Measurements from ENCODE around the gene ADAM8. TPM values are rescaled to one million over a fixed set of nuclear protein-coding genes. Genes with fewer than 3 reads are reported as not detected.
"Not testable (repeated sequence)": the region's sequence is repeated elsewhere in the genome, so short reads cannot be mapped to it uniquely, and the experiment has no call there.

The ADAM8 gene
- total RNA-seq, 2 donors from 2014 or later, result 2.3 to 3.8 TPM

DNA sequence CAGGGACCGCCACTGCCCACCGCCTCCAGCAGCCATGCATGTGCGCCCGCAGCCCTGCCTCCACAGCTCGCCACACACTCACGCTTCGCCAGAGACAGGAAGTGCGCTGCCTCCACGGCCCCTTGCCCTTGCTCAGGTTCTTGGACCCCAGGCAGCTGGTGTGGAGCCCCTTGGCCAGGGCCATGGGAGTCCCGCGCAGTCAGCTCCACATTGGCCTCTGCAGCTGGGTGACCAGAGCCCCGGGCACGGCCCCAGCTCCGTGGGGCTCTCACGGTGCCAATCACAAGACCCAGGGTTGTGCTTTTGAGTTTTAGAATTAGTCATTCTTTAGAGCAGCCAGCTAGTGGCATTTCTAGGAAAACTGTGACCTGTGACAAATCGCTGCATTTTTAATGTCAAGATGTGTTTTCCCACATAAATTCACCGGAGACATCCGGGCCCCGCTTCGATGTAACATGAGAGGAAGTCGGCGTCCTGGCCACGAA, 50.9 kb downstream of the ADAM8 start:
- intact Hi-C loops (cut with DNase I), result no loop called here
- DNase-seq (no peak), ATAC-seq (no peak)

DNA sequence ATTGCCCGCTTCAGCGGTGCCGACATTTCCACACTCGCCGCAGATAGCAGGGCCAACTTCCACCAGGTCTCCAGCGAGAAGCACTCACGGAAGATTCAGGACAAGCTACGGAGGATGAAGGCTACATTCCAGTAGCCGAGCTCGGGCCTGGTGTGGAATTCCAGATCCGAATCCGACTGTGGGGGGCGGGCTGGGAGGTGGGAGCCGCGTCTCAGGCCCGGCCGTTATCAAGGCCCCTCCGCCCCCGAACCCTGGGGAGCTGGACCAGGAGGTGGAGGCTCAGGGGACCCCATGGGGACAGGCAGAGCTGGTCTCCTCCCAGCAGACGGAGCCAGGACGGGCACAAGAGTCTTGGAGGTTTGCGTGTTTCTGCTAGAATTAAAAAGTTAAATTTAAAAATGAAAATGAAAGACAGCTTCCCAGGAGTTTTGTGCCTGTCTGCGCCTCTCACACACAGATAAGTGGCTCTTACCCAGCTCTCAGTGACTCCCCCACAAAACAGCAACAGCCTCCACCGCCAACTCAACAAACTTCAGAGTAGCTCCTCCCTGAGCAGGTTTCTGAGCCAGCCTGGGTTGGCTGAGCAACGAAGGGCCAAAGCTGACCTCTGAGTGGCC, 51.8 kb downstream of the ADAM8 start:
- ATAC-seq, result peak; percentile 52 to 92
- intact Hi-C loops (cut with DNase I), result no loop called here

DNA sequence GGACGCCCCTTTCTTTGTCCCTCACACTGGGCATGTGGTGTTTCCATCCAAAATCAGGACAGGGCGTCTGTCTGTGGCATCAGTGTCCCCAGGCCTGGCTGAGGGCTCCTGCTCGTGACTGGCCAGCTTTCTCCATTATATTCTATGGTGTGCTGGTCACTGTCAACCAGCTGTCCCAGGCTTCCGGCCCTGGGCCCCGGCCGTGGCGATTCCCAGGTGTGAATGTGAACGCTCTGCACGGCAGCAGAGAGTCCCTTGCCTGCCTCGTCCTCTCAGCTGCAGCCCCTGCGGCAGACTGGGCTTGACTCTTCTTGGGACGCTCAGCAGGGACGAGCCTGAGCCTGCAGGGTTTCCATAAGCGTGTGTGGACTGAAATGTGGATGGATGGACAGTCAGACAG, 52.6 kb downstream of the ADAM8 start:
- ATAC-seq, result no peak
- intact Hi-C loops (cut with DNase I), result no loop called here
- DNase-seq, result no peak

More for the DNA sequence above, 51.8 kb downstream of the ADAM8 start:
- DNase-seq, result no peak

DNA sequence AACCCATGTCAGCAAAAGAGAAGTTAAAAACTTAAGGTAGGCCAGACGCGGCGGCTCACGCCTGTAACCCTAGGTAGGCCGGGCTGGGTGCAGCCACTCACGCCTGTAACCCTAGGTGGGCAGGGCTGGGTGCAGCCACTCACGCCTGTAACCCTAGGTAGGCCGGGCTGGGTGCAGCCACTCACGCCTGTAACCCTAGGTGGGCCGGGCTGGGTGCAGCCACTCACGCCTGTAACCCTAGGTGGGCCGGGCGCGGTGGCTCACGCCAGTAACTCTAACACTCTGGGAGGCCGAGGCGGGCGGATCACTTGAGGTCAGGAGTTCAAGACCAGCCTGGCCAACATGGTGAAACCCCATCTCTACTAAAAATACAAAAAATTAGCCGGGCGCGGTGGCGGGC, 54.9 kb downstream of the ADAM8 start:
- DNase-seq; ATAC-seq; intact Hi-C loops (cut with DNase I): not testable (repeated sequence)

DNA sequence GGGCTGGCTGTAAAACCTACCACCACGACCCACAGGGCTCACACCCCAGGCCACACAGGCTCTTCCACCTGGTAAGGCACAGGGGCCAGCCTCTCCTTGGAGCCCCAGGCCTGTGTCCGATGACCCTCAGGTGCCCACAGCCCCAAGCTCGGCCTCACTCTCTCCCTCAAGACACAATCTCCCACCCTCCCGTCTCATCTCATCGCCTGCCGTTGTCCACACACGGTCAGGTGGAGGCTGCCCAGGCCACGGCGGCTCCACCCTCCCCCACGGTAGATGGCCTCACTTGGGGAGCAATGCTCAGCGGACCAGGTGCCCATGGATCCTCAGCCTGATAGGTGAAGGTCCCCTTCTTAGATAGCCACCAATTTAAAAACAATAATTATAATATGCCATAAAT, 55.3 kb downstream of the ADAM8 start:
- ATAC-seq (no peak), DNase-seq (no peak)
- intact Hi-C loops (cut with DNase I), result no loop called here

DNA sequence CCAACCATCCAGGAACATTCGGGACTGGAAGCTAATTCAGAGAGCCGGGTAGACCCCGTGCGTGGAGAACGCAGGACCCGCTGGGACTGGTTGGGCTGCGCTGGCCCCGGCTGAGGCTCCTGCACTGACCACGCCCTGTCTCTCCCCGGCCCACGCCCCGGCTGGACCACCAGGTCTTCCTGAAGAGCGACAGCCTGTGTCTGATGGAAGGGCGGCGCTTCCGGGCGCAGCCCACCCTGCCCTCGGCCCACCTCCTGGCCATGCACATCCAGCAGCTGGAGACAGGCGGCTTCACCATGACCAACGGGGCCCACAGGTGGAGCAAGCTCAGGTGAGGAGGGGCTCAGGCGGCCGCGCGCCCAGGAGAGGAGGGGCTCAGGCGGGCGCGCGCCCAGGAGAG, 56.9 kb downstream of the ADAM8 start:
- DNase-seq, result no peak
- intact Hi-C loops (cut with DNase I), result no loop called here

DNA sequence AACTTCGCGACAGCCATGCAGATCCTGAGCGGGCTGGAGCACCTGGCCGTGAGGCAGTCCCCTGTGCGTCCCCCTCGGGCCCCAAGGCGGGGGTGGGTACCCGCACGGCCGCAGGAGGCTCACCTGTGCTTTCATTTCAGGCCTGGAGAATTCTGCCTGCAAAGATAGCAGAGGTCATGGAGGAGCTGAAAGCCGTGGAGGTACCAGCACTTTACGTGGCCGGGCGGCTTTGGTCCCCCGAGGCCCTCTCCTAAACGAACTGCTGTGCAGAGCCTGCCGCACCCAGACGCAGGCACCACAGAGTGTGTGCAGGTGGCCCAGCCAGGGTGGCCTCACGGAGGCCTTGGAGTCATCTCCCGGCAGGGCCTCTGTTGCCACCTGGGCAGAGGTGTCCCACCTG, 57.8 kb downstream of the ADAM8 start:
- ATAC-seq (no peak), DNase-seq (no peak)
- intact Hi-C loops (cut with DNase I), result no loop called here

More for the DNA sequence above, 56.9 kb downstream of the ADAM8 start:
- no peak for ATAC-seq

DNA sequence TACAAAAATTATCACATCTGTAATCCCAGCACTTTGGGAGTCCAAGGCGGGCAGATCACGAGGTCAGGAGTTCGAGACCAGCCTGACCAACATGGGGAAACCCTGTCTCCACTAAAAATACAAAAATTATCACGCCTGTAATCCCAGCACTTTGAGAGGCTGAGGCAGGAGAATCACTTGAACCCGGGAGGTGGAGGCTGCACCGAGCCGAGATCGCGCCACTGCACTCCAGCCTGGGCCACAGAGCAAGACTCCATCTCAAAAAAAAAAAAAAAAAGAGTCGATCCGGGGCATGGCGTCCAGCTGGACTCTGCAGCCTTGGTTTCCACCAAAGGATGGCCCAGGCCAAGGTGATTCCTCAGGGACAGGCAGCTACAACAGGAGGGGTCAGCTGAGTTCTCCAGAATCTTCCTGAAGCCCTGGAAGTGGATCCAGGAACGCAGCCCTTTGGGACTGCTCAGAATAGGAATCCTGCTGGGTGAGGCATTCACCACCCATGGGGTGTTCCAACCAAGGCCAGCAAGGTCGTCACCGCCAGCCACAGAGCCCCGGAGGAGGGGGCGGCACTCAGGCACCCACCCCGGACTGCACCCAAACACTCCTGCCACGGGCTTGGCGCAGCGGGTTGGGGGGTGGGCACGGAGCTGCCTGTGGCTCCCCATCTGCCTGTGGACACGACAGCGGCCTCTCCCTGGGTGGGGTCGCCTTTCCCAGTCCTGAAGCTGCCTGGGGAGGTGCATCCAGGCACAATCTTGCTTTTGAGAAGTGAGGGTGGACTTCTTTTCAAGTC, 58.7 kb downstream of the ADAM8 start:
- DNase-seq (no peak), ATAC-seq (no peak)
- intact Hi-C loops (cut with DNase I), result no loop called here

DNA sequence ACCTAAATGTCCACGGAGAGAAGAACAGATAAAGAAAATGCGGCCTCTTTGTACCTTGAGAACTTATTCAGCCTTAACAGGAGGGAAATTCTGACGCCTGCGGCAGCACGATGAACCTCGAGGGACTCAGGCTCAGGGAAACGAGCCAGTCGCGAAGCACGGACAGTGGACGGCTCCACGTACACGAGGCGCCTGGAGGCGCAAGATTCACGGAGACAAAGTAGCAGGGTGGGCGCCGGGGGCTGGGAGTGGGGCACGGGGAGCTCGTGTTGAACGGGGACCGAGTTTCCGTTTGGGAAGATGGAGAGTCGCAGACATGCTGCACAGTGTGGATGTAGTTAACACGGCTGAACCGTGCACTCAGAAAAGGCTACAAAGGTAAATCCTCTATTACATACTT, 59.9 kb downstream of the ADAM8 start:
- intact Hi-C loops (cut with DNase I), result no loop called here
- no peak for DNase-seq
- no peak for ATAC-seq

DNA sequence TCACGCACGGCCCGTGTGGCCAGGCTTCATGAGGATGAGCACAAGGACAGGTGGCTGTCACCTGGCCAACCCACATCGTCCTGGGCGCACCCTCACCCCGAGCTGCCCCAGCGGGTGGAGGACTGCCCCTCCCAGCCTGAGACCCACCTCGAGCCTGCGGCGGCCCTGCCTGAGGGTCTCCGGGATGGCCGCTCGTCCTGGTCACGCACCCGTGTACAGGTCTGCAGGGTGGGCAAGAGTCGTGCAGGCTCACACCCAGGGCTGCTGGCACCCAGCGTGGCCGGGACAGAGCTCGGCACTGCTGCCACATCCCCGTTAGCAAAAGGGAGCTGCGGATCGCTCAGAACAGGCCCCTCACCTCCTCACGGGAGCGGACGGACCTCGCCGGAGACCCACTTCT, 61.1 kb downstream of the ADAM8 start:
- intact Hi-C loops (cut with DNase I), result no loop called here
- ATAC-seq, result no peak
- no peak for DNase-seq

DNA sequence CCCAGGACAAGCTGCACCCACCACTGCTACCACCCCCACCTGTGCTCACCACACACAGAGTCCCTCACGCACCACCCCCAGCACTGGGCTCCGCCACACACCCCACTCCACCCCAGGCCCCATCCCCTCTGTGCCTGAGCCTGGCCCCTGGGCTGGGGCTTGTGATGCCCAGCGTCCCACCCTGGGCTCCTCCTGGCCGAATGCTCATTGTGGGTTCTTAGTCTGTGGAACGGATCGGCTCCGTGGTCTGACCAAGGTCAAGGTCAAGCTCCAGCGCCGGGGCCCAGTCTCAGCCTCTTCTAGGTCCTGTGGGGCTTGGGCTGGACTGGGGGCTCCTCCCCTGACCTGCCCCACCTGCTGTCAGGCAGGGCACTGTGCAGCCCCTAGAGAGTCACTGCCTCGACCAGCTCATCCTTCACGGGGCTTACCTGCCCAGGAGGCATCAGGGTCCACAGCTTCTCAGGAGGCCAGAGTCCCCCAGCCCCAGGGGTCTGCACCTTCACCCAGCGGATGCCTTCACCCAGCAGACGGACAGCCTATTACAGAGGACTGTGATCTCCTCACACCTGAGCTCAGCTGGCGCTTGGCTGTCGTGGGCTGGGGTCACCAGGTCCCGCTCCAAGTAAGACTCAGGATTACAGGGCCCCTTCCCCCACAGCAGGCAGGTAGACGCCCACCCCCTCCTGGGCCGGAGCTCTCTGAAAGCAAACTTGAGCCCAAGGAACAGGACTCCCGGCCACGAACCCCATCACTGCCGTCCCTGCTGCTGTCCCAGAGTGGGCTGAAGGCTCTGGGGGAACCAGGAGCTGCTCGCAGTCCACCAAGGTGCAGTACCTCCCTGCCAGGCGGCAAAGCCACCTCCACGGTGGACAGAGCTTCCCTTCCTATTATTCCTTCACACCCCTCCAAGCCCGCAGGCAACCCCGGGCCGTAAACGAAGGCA, 61.9 kb downstream of the ADAM8 start:
- intact Hi-C loops (cut with DNase I), result no loop called here
- ATAC-seq (no peak), DNase-seq (no peak)

DNA sequence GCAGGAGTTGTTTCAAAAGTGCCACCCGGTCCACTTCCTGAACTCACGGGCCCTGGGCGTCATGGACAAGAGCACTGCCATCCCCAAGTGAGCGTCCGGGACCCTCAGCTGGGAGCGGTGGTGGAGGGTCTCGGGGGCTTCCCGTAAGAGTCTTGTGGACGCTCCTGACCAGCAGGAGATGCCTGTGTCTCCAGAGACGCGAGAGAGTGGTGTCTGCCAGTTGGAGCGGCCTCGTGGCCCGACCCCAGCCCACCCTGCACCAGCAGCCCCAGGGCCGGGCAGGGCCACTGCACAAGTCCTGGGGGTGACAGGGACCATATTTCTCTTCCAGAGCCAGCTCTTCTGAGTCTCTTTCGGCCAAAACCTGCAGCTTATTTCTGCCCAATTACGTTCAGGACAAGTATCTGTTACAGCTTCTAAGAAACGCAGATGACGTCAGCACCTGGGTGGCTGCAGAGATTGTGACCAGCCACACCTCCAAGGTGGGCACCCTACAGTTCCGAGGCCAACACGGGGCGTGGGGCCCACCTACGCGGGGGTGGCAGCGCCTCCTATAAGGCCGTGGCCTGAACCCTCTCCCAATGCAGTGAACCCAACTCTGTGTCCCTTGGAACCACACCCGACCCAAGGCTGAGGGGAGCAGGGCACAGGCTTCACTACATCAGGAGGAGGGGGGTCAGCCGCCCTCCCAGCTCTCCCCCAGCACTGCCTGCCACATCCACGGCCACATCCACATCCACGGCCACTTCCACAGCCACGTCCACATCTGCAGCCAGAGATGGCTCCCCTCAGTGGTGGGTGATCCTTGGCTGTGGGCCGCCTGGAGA, 62.8 kb downstream of the ADAM8 start:
- intact Hi-C loops (cut with DNase I), result no loop called here
- ATAC-seq, result no peak
- DNase-seq, result no peak

DNA sequence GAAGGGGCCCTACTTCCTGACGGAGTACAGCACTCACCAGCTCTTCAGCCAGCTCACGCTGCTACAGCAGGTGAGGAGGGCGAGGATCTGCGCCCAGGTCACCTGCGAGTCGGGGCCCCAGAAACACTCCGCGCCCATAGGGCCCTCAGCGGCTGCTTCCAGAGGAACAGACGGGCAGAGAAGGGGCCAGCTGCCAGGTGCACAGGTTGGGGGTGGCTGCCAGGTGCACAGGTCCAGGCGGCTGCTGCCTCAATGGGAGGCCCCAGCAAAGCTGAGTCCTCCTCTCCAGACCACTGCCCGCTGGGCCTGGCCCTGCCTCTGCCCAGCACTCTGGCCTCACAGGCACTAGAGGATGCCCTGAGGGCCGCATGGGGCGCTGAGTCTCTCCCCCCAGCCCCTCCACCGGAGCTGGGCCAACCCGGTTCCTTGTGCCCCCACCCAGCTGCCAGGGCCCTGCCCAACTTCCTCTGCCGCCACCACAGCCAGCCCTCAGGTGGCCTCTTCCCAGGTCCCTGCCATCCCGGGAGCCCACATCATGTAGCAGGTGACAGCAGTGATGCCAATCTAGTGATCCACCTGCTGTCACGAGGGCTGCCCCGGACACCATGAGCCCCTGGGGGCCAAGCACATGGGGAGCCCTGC, 63.7 kb downstream of the ADAM8 start:
- DNase-seq (no peak), ATAC-seq (no peak)
- intact Hi-C loops (cut with DNase I), result no loop called here

Small RNA genes lying within 50 kb of the gene (microRNA-seq; reads per million reads assigned to microRNA genes)
- 5.2 to 6.0 reads per million in 2 donors for gene MIR202

Other genes with a start within 250 kb of the ADAM8 start
- under 1 TPM in 1 of 2 donors, not detected in 1; 0.10 TPM for gene ADGRA1, start 188.9 kb downstream of the ADAM8 start, total RNA-seq
- gene KNDC1, start 116.6 kb downstream of the ADAM8 start, total RNA-seq, result under 1 TPM; 0.34 to 0.50 TPM
- not detected for gene UTF1, start 46.7 kb downstream of the ADAM8 start, total RNA-seq
- 1 to 10 TPM; 1.3 TPM for gene VENTX, start 39.0 kb downstream of the ADAM8 start, total RNA-seq
- 10 to 100 TPM; 33.6 to 36.6 TPM for gene TUBGCP2, start 32.0 kb upstream of the ADAM8 start, total RNA-seq
- gene ZNF511, start 32.0 kb upstream of the ADAM8 start, total RNA-seq, result 10 to 100 TPM; 34.3 to 44.6 TPM
- gene CALY, start 60.0 kb upstream of the ADAM8 start, total RNA-seq, result not detected
- not detected for gene PRAP1, start 70.5 kb upstream of the ADAM8 start, total RNA-seq
- 10 to 100 TPM; 16.2 to 19.8 TPM for gene FUOM, start 81.2 kb upstream of the ADAM8 start, total RNA-seq
- 100 to 1,000 TPM; 106 to 135 TPM for gene ECHS1, start 96.5 kb upstream of the ADAM8 start, total RNA-seq
- 1 to 10 TPM; 2.9 TPM for gene PAOX, start 102.4 kb upstream of the ADAM8 start, total RNA-seq
- 10 to 100 TPM; 18.8 to 23.2 TPM for gene MTG1, start 117.3 kb upstream of the ADAM8 start, total RNA-seq
- not detected for gene SPRN, start 147.8 kb upstream of the ADAM8 start, total RNA-seq
- gene SCART1, start 177.1 kb upstream of the ADAM8 start, total RNA-seq, result under 1 TPM; 0.27 to 0.94 TPM